ENCODE measurements around the gene ACCSL.

The ACCSL gene

GRCh38 chr11:44018829-44019228, 29.0 kb upstream of the ACCSL start:
- DNase-seq: no peak

GRCh38 chr11:44024977-44025376, 22.8 kb upstream of the ACCSL start:
- no peak for DNase-seq

GRCh38 chr11:44025727-44026126, 22.1 kb upstream of the ACCSL start:
- no peak for DNase-seq

DNA sequence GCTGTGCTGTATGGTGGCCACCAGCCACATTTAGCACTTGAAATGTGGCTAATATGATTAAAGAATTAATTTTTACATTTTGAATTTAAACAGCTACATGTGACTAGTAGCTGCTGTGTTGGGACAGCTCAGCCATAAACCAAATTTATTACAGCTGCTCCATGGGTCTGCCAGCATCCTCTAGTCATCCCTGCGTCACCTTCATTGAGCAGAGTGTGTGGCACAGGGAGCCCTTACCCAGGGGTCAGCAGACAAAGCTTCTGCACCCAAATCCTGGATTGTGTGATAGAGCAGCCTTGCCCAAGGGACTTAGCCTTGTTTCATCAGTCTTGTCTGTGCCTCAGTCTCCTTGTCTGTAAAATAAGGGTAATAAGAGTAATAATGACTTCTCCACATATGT, 19.4 kb upstream of the ACCSL start:
- DNase-seq: no peak

GRCh38 chr11:44028816-44029506, 18.8 kb upstream of the ACCSL start:
- DNase-seq: no peak

DNA sequence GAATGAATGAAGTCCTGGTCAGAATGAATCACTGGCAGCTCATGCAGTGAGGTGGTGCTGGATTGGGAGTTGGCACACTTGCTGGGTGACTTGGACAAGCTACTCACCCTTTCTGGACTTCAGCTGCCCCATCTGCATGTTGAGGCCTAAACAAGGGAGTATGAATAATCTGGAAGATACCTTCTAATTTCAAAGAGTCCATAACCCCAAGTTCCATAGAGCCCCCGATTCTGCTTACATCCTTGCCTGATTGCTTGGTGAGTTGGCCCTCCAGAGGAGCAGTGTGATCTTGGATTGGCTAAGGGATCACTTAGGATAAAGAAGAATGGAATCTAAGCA, 18.3 kb upstream of the ACCSL start:
- no peak for DNase-seq

DNA sequence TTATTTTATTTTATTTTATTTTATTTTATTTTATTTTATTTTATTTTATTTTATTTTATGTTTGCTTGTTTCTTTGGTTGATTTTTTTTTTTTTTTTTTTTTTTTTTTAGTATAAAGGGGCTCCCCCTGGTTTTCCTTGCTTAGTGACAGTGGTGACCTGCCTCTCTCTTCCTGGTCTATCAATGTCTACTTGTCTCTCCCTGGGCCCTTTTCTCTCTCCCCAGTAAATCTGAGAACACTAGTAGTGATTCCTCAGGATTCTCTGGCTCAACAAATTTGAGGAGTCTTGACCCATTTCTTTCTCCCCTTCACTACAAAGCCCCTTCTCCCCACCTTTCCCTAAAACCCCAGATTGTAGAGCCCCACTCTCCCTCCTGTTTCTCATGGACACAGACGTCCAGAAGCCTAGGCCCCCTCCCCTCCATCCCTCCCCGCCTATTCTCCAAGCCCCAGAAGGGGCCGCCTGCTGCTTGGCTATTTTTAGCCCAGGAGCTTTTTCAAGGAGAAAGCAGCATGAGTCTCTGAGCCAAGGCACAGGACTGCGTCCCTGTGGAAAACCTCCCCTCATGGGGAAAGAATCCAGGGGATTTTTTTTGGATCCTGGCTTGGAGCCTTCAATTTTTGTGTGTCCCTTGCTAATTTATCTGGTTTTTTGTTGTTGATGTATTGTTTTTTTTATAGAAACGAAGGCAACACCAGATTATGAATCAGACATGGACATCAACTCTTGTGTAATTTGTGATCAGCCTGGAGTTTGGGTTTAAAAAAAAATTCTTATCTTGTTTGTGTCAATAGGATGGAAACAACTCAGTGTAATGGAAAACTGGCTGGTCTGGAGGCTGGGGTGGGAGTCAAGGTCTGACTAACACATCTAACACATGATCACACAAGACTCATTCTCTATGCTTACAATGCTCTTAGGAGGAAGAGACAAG, 17.5 kb upstream of the ACCSL start:
- no peak for DNase-seq

- DNase-seq: no peak
Observed at GRCh38 chr11:44030996-44031395, 16.8 kb upstream of the ACCSL start.

- no peak for DNase-seq
Observed at GRCh38 chr11:44031549-44031948, 16.2 kb upstream of the ACCSL start.

DNA sequence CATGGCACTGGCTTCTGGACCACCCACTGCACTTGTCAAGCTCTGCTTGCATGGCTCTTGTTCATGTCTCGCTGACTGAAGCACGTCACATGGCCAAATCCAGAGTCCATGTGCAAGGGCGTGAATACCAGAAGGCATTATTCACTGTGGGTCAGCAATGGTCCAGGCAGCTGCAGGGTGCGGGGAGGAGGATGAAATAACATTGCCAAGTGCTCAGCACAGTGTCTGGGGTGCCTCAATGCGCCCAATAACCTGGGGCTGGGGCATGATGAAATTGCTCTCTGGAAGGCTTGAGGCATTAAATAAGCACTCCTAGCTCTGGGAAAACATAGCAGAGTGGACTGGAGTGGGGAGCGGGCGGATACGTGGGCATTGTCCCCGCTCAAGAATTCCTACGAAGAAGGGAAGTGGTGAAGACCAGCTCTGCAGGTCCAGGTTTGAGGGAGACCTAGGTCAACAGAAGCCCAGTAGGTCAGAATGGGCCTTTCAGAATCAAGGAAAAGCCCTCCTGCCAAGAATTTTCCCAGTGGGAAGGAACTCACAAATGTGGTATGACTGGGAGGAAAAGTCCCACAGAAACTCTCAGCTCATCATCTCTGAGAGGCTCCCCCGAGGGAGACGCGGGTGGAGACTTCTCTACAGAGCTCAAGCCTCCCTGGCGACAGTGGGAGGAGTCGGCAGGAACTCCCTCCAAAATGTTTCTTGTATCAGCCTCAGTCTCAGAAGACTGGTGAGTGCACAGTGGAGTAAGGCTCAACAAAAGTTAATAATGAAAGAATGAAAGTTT, 15.3 kb upstream of the ACCSL start:
- DNase-seq: no peak

GRCh38 chr11:44033411-44033850, 14.3 kb upstream of the ACCSL start:
- no peak for DNase-seq

DNA sequence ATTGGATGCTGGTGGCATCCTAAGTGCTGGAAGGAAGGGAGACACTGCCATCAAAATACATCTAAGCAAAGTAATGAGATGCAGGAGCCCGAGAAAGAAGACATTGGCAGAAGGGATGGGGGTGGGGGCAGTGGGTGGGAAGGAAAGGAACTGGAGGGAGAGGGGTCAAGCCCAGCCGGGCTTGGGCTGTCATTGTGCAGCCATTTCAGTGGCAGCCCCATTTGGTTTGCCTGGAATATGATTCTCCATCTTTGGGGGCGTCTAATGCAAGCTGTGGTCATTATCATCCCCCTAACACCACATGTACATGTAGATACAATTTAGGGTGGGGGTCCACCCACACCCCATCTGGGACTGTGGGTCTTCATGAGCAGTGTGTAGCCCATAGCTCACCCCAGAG, 13.9 kb upstream of the ACCSL start:
- DNase-seq: no peak

DNA sequence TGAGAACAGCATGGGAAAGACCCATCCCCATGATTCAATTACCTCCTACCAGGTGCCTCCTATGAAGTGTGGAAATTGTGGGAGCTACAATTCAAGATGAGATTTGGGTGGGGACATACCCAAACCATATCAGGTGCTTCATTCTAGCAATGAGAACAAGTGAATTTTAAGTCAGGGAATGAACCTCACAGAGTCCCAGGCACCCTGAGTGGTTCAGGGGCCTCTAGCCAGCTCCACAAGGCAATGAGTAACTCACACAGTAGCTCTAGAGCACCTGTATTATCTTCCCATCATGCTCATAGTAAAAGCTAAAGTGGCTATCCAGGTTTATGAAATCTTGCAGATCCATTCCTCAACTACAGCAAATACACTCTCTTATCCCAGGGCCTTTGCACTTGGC, 13.1 kb upstream of the ACCSL start:
- DNase-seq: no peak

DNA sequence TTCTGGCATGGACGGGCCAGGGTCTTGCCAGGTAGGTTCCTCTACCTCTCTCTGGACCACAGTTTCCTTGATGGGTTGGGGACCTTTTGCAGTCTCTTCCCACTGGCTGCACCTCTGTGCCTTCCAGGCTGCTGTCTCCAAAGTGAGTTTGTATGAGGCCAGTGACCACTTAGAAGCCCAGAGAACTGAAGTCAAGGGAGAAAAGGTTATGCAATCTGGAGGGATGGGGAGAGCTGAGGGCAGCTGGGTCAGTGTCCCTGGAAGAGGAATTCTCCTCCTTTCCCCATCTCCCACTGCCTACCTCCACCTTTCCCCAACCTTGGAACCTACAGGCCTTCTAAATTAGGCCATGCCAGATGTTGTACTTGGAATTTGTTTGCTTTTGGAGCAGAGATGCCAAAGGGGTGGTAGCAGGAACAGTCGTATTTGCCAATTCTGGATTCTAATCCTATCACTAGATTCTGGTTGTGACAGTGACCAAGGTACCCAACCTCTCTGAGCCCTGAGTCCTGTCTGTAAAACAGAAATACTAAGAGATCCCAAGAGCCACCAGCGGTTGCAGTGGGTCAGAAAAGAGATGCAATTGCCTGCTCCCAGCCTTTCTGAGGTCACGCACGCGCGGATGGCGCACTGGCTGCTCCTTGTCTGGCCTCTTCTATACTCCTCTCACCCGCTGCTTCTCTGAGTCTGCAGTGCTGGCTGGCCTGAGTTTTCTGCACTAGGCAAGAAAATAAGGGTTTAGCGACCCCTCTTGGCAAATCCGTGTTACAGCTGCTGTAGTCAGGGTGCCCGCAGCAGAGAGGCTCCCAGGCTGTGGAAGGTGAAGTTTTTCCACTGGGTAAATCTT, 10.7 kb upstream of the ACCSL start:
- DNase-seq: no peak

GRCh38 chr11:44037658-44037998, 10.2 kb upstream of the ACCSL start:
- DNase-seq: no peak

- no peak for DNase-seq
Observed at GRCh38 chr11:44043157-44043556, 4.6 kb upstream of the ACCSL start.

DNA sequence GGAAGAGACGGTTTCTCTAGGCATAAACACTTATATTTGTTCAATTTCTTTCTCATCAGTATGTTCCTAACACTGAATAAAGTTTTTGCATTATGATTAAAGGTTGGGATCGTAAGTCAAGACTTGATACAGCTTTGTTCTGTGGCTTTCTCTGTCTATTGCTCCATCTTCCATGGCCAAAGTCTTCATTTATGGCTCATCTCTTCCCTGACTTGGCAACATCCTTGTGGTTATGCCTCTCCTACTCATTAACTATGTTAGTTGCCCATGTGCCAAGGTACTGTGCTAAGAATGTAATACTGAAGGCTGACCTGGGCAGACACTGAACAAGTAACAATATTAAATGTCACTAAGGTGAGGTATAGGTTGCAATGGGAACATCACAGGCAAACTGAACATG, 1.6 kb upstream of the ACCSL start:
- DNase-seq: no peak

DNA sequence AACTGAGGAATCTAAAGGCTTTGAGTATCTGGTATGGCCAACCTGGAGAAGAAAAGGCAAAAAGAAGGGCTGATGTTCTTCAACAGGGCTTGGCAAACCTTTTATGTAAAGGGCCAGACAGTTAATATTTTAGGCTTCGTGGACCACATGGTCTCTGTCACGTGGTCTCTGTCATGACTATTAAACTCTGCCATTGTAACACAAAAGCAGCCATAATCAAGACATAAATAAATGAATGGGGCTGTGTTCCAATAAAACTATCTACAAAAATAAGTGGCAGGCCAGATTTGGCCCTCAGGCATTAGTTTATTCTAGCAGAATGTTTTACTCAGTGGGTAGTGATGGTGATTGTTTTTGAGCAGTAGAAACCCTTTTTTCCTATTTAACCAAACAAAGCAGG, 483 bp upstream of the ACCSL start:
- DNase-seq: no peak

- DNase-seq: no peak
Observed at GRCh38 chr11:44049832-44050231, 2.1 kb downstream of the ACCSL start.

- no peak for DNase-seq
Observed at GRCh38 chr11:44051171-44051570, 3.4 kb downstream of the ACCSL start.

GRCh38 chr11:44057340-44057739, 9.6 kb downstream of the ACCSL start:
- no peak for DNase-seq

- no peak for DNase-seq
Observed at GRCh38 chr11:44058275-44058674, 10.5 kb downstream of the ACCSL start.

All from effector CD8-positive, alpha-beta T cell (primary cell).